Body of pancreas (tissue), 4 donors: ENCODE data around the gene MLLT6.

ENCODE experiments used
- CTCF ChIP-seq, 7 experiments: fragments of 450-650 bp in 4 of 7; fragments of 200-600 bp in 3 of 7; sonication (generic) in 3 of 7; IDR thresholded peaks; one replicate each; pipeline ENCODE4 v1.5.1; 2016 to 2019; ENCODE audit warnings: antibody characterized with exemption in 7 of 7
- POLR2A ChIP-seq, 3 donors: fragments of 450-650 bp; IDR thresholded peaks; one replicate each; pipeline ENCODE4 v1.6.1; 2016; ENCODE audit warnings: antibody characterized with exemption in 3 of 3, mild to moderate bottlenecking in 2 of 3

DNA sequence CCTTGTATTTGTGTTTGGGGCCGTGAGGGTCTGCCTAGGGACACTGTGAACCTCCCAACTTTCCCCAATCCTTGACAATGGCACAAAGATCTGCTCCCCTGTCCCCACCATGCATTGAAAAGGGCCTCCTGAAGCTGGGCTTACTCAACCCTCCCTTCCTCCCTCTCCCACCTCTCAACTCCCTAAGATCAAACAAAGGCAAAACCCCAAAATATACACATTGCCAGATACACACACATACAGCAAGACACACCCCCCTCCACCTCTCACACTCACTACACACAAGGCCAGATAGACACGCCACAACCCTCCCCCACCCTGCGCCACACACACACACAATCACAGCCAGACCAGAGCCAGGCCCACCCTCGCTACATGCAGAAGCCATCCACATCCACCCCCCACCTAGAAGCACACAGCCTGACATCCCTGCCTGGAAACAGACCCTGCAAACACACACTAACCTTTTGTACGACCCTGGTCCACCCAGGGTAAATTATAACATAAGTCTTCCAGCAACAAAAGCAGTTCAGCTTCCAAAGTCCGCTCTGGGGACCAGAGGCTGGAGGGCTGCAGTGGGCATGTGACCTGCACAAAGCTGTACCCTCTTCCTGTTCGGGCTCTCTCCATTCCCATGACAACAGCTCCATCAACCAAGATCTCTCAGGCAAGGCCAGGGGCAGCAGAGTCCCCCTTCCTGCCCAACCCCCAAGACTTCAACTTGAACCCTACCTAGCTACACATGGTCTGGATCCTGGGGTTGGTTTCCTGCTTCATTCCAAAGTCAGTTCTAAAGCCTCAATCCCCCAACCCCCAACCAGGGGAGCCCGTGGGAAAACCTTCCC lies 41.2 kb downstream of the MLLT6 start:
- no peak for TF ChIP-seq CTCF (IDR thresholded peaks at IDR 0.05)
- no peak for TF ChIP-seq POLR2A (IDR thresholded peaks at IDR 0.05)
